ENCODE measurements around the gene PRR22.

GRCh38 chr19:5814852-5815246 lies 30.3 kb upstream of the PRR22 start:
- TF ChIP-seq, protein P1, sequence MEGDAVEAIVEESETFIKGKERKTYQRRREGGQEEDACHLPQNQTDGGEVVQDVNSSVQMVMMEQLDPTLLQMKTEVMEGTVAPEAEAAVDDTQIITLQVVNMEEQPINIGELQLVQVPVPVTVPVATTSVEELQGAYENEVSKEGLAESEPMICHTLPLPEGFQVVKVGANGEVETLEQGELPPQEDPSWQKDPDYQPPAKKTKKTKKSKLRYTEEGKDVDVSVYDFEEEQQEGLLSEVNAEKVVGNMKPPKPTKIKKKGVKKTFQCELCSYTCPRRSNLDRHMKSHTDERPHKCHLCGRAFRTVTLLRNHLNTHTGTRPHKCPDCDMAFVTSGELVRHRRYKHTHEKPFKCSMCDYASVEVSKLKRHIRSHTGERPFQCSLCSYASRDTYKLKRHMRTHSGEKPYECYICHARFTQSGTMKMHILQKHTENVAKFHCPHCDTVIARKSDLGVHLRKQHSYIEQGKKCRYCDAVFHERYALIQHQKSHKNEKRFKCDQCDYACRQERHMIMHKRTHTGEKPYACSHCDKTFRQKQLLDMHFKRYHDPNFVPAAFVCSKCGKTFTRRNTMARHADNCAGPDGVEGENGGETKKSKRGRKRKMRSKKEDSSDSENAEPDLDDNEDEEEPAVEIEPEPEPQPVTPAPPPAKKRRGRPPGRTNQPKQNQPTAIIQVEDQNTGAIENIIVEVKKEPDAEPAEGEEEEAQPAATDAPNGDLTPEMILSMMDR (IDR thresholded peaks at IDR 0.05; ENCODE audit: poor library complexity), result no peak
- TF ChIP-seq EZH2 (IDR thresholded peaks at IDR 0.05; ENCODE audit: borderline replicate concordance) (no peak), EZH2phosphoT487 (IDR thresholded peaks at IDR 0.05; ENCODE audit: low read depth, severe bottlenecking, unreplicated experiment) (no peak)

Data from hepatocyte (in vitro differentiated cells).